HUES6 (cell line): ENCODE measurements around the gene ZNF124.
A peak's percentile ranks its signal among the peaks of the same experiment; 100 is the strongest.
"Not testable (repeated sequence)": the region's sequence is repeated elsewhere in the genome, so short reads cannot be mapped to it uniquely, and the experiment has no call there.

ENCODE experiments used
- H3K27ac ChIP-seq: 2 replicates; pipeline ENCODE4 v1.7.0; 2013; ENCODE audit warnings: low read depth, mild to moderate bottlenecking, low read length, inconsistent platforms
- H3K27me3 ChIP-seq: 2 replicates; pipeline ENCODE4 v1.6.1; 2013; ENCODE audit warnings: low read length; ENCODE audit not compliant: control insufficient read depth, insufficient read depth
- H3K36me3 ChIP-seq: 2 replicates; pipeline ENCODE4 v1.6.1; 2013; ENCODE audit warnings: low read length; ENCODE audit not compliant: control insufficient read depth, insufficient read depth
- H3K4me1 ChIP-seq: 2 replicates; pipeline ENCODE4 v1.6.1; 2013; ENCODE audit warnings: low read length; ENCODE audit not compliant: control insufficient read depth, insufficient read depth
- H3K4me3 ChIP-seq: 2 replicates; pipeline ENCODE4 v1.5.1; 2013; ENCODE audit warnings: low read depth, low read length
- H3K9ac ChIP-seq: one replicate; pipeline ENCODE4 v1.6.1; 2013; ENCODE audit warnings: mild to moderate bottlenecking, low read length
- H3K9me3 ChIP-seq: 2 replicates; pipeline ENCODE4 v1.6.1; 2013; ENCODE audit warnings: low read depth, low read length; ENCODE audit not compliant: control insufficient read depth, insufficient read depth

The ZNF124 gene

GRCh38 chr1:247171875-247172563 is at the start of gene ZNF124:
ZNF124 (minus strand) TSS chr1:247172020; CDS start chr1:247171877, 143 bp downstream.
- Histone ChIP-seq H3K9me3 (peaks cover 12% of the 10 kb centered on the region; the same call in 1 of the 2 replicates), H3K36me3 (peaks cover 14% of the 10 kb centered on the region)
- not testable (repeated sequence) for H3K4me3 ChIP-seq, H3K9ac ChIP-seq, H3K27me3 ChIP-seq, H3K27ac ChIP-seq, H3K4me1 ChIP-seq

- not testable (repeated sequence) for H3K27ac ChIP-seq, H3K4me3 ChIP-seq, H3K27me3 ChIP-seq, H3K36me3 ChIP-seq, H3K4me1 ChIP-seq, H3K9me3 ChIP-seq, H3K9ac ChIP-seq
Observed at GRCh38 chr1:247220280-247220679, 48.5 kb upstream of the ZNF124 start.

GRCh38 chr1:247218121-247218651 is 46.4 kb upstream of the ZNF124 start:
- Histone ChIP-seq H3K4me1 (no peaks in the 10 kb centered on the region), H3K27me3 (no peaks in the 10 kb centered on the region), H3K36me3 (no peaks in the 10 kb centered on the region)

GRCh38 chr1:247216261-247216660 is 44.4 kb upstream of the ZNF124 start:
- Histone ChIP-seq H3K27ac (no peak overlapping the region), H3K9ac (no peak overlapping the region), H3K27me3 (no peaks in the 10 kb centered on the region), H3K4me1 (peaks cover 3% of the 10 kb centered on the region; the same call in 1 of the 2 replicates), H3K36me3 (no peaks in the 10 kb centered on the region), H3K4me3 (no peak overlapping the region), H3K9me3 (peaks cover 4% of the 10 kb centered on the region; the same call in 1 of the 2 replicates)

More at GRCh38 chr1:247218121-247218651, 46.4 kb upstream of the ZNF124 start:
- H3K9me3 ChIP-seq, result peaks cover 4% of the 10 kb centered on the region; the same call in 1 of the 2 replicates
- no peak overlapping the region for H3K27ac ChIP-seq
- no peak overlapping the region for H3K4me3 ChIP-seq
- no peak overlapping the region for H3K9ac ChIP-seq

- Histone ChIP-seq H3K27ac (no peak overlapping the region), H3K9ac (no peak overlapping the region), H3K27me3 (no peaks in the 10 kb centered on the region), H3K4me1 (peaks cover 14% of the 10 kb centered on the region; the same call in 1 of the 2 replicates), H3K4me3 (no peak overlapping the region), H3K36me3 (peaks cover 5% of the 10 kb centered on the region; the same call in 1 of the 2 replicates), H3K9me3 (no peaks in the 10 kb centered on the region)
Observed at GRCh38 chr1:247212627-247213617, 41.1 kb upstream of the ZNF124 start.

GRCh38 chr1:247212012-247212411 is 40.2 kb upstream of the ZNF124 start:
- no peak overlapping the region for H3K27ac ChIP-seq
- no peak overlapping the region for H3K9ac ChIP-seq
- H3K4me1 ChIP-seq, result peaks cover 14% of the 10 kb centered on the region; the same call in 1 of the 2 replicates
- H3K36me3 ChIP-seq, result peaks cover 9% of the 10 kb centered on the region; the same call in 1 of the 2 replicates
- no peaks in the 10 kb centered on the region for H3K27me3 ChIP-seq
- no peaks in the 10 kb centered on the region for H3K9me3 ChIP-seq
- no peak overlapping the region for H3K4me3 ChIP-seq

- H3K4me1 ChIP-seq, result peaks cover 14% of the 10 kb centered on the region; the same call in 1 of the 2 replicates
- no peak overlapping the region for H3K4me3 ChIP-seq
- no peaks in the 10 kb centered on the region; the same call in 1 of the 2 replicates for H3K9me3 ChIP-seq
- no peak overlapping the region for H3K27ac ChIP-seq
- peaks cover 12% of the 10 kb centered on the region; the same call in 1 of the 2 replicates for H3K36me3 ChIP-seq
- H3K27me3 ChIP-seq, result no peaks in the 10 kb centered on the region
- H3K9ac ChIP-seq, result no peak overlapping the region
Observed at GRCh38 chr1:247211339-247211738, 39.5 kb upstream of the ZNF124 start.

- H3K9me3 ChIP-seq, result no peaks in the 10 kb centered on the region; the same call in 1 of the 2 replicates
- peak overlapping the region; percentile 56 for H3K9ac ChIP-seq
- peak overlapping the region; percentile 73 for H3K4me3 ChIP-seq
- peaks cover 17% of the 10 kb centered on the region; the same call in 1 of the 2 replicates for H3K36me3 ChIP-seq
- H3K27ac ChIP-seq, result peak overlapping the region; percentile 57; the same call in 1 of the 2 replicates
- H3K27me3 ChIP-seq, result no peaks in the 10 kb centered on the region
- peaks cover 14% of the 10 kb centered on the region; the same call in 1 of the 2 replicates for H3K4me1 ChIP-seq
Observed at GRCh38 chr1:247210376-247211117, 38.7 kb upstream of the ZNF124 start.

GRCh38 chr1:247210062-247210375 is 38.2 kb upstream of the ZNF124 start:
- peaks cover 14% of the 10 kb centered on the region; the same call in 1 of the 2 replicates for H3K4me1 ChIP-seq
- peak overlapping the region; percentile 57; the same call in 1 of the 2 replicates for H3K27ac ChIP-seq
- peak overlapping the region; percentile 73 for H3K4me3 ChIP-seq

GRCh38 chr1:247209396-247209795 is 37.6 kb upstream of the ZNF124 start:
- Histone ChIP-seq H3K4me1 (peaks cover 17% of the 10 kb centered on the region), H3K27ac (no peak overlapping the region), H3K27me3 (no peaks in the 10 kb centered on the region), H3K9ac (no peak overlapping the region), H3K4me3 (peak overlapping the region; percentile 73), H3K9me3 (no peaks in the 10 kb centered on the region; the same call in 1 of the 2 replicates), H3K36me3 (peaks cover 17% of the 10 kb centered on the region; the same call in 1 of the 2 replicates)

More at GRCh38 chr1:247210062-247210375, 38.2 kb upstream of the ZNF124 start:
- no peaks in the 10 kb centered on the region; the same call in 1 of the 2 replicates for H3K9me3 ChIP-seq
- H3K36me3 ChIP-seq, result peaks cover 17% of the 10 kb centered on the region; the same call in 1 of the 2 replicates
- H3K9ac ChIP-seq, result peak overlapping the region; percentile 56
- H3K27me3 ChIP-seq, result no peaks in the 10 kb centered on the region
